IPS-NIHi7 (cell line): ENCODE results near the gene MSI2.

Experiments
- DNase-seq: peaks from one replicate; pipeline ENCODE4 v3.0.0; 2012; ENCODE audit warnings: mixed read lengths; ENCODE audit errors: extremely low spot score

MSI2 gene

DNA sequence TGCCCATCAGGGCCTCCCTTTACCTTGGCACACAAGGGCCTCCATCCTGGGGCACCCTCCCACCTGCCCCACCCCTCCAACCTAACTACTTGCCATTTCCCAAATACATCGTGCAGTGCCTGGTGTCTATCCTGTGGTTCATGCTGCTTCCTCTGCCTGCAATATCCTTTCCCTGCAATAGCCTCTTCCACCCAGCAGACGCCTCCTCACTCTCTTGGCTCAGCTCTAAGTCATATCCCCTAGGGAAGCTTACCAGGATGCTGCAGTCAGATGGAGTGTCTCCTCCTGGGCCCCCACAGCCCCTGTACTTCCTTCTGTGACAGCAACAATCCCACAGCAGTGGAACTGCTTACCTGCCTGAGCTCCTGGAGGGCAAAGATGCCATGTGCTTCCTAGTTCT lies 452.1 kb downstream of the MSI2 start:
- DNase-seq: peak; percentile 40

DNA sequence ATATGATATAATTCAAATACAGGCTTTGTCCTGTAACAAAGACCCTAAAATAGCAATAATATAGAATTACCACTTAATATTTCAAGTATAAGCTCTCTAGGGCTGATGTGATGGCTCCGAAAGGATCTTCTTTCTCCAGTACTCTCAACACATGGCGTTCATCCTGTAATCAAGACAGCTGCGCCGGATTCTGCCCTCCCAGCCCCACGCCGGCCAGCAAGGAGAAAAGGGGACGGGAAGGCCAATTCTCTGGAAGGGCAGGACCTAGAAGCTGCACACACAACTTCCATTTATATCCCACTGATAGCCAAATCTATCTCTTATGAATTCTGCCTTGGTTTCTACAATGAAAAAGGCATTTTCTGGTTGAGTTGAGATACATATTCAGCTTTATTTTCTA lies 456.8 kb downstream of the MSI2 start:
- DNase-seq: no peak

DNA sequence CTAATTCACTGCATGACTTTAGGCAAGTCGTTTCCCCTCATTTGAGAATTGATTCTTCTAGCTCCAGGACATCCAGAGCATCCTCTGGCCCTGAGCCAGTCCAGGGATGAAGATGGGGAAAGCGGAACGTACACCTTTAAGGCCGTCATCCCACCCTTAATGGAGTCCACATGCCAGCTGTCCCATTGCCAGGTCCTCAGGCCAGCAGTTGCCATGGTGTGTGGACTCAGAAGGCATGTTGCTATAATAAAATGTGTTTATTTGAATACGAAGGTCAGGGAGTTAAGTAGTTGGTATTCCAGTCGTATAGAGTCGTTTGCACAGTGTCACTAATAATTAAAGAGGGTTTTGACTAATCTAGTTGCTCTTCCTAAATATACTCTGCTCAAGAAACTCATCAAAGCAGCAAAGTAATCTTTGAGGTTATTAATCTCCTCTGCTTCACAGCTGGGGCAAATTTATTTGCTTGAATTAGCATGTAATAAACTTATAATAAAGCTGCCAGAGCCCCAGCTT lies 458.4 kb downstream of the MSI2 start:
- no peak for DNase-seq

DNA sequence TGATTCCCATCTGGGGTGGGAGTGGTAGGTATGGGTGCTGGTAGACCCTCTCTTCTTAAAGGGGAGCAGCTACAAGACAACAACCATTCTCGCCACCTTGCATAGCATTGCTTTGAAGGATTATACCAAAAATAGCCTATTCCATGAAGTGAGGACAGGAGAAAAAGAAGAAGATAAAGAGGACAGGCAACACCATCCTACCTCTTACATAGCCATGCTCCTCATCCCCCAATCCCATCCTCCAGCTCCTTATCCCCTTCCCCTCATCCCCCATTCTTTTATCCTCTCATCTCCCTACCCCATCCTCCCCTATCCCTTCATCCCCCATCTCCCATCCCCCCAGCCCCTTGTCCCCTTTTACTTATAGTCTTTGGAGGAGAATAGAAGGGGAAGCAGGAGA lies 459.7 kb downstream of the MSI2 start:
- DNase-seq: no peak

DNA sequence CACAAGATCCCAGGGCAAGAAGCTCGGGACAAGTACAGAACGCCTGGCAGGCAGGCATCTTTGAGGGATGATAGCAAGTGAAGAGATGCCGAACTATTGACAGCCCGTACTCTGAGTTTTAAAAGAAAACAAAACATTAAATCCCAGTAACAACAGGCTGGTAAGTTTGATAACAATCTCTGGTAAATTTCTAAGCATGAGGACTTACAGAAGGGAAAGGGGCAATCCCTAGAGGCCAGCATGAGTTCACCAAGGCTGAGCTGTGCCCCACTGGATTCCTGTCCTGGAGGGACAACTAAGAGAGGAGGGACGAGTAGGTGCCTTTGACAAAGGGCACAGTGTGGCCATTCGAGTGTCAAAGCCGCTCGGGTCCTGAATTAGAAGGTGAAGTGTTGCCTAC lies 462.6 kb downstream of the MSI2 start:
- no peak for DNase-seq

DNA sequence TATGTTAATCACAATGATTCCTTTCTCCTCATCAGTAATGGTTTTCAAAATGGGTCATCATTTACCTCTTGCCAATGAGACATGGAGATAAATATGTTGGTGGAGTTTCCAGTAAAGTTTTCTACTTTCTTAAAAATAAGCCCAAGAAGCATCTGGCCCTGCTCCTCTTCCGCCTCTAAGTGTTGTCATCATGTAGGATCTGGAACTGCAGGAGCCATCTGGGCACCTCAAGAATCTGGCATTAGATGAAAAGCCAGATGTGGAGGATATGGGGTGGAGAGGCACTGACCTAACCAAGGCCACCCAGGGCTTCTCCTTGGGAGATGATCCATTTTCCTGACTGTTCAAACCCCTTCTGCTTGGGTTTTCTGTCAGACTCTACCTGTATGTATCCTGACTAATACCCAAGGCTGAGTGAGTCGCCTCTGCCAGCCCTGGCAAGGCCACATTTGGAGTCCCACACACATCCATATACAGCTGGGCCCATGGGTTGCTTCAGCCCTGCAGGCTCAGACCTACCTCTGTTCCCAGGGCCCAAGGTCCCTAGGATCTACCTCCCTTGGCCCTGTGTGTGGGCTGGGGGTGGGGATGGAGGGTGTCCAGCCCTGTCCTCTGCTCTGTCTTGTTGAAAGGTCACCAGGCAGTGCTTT lies 464.2 kb downstream of the MSI2 start:
- no peak for DNase-seq

DNA sequence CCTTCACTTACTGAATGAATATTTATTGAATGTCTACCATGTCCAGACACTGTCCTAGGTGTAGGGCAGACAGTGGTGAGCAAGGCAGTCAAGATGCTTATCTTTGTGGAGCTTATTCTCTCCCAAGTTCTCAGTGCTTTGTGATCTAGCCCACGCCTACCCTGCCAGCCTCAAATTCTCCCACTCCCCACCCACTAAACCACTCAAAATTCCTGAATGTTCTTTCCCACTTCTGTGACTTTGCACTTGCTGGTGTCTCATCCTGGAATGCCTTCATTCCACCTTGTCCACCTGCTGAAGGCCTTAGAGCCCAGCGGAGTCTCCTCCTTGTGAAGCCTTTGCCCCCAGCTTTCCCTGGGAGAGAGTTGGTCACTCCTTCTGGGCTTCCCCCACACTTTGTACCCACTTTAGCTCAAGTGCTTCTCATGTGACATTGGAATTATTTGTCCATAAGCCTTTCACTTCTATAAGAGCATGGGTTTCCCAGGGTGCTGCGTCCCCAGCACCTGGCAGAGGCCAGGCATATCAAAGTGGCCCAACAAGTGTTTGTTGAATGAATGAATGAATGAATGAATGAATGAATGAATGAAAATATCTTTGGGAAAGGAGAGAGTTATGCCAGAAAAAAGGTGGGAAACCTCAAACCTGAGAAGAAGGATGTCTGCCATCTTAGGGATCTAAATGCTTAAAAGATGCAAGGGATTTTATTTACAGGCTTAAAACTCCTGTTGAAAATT lies 465.8 kb downstream of the MSI2 start:
- no peak for DNase-seq

DNA sequence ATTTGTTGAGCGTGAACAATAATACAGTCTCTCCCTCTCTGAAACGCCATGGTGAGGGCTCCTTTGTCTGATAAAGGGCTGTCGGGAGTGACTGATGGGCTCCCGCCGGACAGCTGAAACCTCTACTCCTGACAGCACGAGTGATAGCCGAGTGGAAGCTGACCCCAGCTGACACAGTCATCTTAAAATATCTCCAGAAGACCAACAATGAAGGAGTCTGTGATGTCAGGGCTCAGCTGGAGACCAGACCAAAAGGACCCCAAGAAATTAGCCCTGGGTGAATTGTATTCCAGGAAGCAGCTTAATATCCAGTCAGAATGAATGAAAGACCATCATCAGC lies 466.4 kb downstream of the MSI2 start:
- DNase-seq: no peak

DNA sequence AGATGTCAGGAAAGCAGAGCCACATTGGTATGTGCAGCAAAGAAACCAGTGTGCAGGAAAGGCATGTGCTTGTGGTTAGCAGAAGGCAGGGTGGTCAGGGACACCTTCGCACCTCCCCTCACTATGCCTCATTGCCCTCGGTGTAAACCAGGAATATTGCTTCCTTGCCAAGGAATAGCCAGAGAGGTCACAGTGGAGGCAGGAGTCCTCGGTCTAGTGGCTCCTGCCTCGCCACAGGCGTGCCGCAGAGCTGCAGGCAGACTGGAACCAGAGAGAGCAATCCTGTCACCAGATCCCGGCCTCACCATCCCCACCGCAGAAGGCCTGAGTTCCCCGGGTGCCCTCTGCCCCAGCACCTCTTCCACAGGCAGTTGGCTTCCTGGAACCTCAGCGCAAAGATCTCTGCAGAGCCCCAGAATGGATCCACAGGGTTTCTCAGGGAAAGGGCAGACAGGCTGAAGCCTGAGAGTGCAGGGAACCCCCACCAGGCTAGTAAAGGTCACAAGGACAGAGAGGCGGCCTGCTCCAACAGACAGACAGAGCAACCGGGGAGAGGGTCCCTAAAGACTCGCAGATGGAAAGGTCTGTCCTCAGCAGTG lies 467.2 kb downstream of the MSI2 start:
- no peak for DNase-seq

DNA sequence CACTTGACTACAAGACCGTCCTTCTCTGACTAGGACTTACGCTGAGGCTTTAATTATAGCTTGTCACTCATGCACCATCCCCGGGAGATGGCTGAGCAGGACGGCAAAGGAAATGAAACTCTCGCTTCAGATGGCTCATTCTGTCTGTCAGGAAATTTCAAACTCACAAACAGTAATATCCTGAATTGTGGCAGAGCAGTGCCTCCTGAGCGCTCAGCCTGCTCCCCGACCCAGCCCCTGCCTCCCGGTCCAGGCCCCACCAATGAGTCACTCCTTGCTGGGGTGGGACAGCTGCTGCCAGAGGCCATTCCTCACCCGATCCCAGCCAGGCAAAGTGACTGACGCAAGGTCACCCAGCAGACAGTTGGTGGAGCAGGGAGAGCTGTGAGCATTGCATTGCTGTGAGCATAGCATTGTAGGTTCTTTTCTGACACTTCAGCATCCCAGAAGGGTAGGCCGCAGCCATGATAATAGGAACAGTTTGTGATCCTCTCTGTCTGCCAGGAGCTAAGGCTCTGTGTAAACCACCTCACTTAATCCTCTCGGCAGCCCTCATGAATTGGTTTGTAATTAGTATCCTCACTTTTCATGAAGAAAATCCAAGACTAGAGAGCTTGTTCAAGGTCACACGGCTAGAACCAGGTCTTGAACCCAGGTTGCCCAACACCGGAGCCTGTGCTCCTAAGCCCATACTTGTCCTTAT lies 467.9 kb downstream of the MSI2 start:
- peak; percentile 64 for DNase-seq

DNA sequence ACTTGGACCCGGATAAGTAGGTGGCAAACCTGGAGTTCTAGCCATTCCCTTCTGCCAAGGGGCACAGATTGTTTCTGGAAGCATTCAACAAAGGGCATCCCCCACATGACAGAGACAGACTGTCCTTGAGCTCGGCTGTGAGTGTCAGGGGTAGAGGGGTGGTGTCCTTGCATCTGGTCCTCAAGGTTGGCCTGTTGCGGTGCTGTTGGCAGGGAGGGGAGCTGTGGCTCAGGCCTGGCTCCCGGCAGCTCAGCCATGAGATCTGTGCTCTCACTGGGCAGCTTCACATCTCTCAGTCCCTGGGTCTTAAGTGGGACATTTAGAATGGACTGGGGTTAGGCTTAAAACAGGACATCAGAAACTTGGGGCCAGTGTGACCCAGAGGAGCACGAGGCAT lies 468.4 kb downstream of the MSI2 start:
- DNase-seq: no peak

DNA sequence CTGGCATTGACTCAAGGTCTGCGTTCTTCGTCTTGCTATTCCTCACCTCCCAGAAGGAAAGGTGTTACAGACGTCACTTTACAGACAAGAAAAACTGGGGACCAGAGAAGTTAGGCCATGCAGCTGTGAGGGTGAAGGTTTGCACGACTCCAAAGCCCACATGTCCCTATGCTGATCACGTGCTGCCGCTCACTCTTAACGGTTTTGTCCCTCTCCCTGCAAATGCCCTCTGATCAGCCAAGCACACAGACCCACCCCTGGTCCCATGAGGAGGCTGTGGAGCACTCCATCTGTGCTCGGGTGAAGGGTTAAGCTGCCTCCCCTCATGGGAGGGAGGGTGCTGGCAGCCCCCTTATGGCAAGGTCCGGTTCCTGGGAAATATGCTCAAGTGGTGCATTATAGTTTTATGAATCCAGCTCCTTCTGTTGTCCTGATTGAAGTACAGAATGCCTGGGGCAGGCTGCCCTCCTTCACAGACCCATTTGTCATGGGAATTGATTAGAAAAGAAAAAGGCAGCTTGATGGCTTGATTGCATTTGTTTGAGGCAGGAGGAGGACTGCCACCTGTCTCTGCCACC lies 470.0 kb downstream of the MSI2 start:
- no peak for DNase-seq

DNA sequence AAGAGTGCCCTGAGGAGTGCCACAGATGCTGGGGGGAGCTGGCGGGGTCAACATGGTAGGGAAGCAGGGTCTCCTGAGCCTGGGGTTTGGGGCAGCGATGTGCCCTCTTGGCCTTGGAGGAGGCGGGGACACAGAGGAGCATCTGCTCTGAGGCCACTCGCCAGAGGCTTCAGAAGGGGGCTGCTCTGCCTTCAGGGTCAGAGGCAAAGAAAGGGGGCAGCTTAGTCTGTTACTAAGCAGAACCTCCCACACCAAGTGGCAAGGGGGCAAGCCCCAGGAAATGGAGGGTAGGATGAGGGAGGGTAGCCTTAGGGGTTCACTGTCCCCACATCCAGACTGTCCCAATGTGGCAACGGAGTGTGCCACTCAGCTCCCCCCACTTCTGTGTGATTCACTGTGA lies 470.5 kb downstream of the MSI2 start:
- no peak for DNase-seq

DNA sequence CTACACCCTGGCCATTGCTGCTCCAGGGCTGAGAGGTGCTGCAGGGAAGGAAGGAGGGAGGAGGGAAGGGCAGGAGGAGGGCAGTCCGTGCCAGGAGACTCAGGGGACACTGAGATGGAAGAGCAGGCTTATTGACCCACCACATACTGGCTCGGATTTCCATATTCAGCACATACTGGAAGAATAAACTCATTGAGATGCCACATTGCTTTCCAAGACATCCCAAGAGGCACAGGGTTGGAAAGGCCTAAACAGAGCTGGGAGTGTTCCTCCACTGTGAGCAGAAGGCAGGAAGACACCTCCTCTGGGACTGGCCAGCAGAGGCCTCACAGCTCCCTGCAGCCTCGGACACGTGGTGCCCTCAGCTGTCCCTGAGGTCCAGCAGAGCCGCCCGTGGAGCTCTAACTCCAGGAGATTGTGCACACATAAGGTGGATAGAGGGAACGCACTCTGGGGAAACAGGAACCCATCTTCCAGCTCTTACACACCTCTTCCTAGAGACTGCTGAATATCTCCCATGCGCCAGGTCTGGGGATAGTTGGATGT lies 471.4 kb downstream of the MSI2 start:
- DNase-seq: no peak

DNA sequence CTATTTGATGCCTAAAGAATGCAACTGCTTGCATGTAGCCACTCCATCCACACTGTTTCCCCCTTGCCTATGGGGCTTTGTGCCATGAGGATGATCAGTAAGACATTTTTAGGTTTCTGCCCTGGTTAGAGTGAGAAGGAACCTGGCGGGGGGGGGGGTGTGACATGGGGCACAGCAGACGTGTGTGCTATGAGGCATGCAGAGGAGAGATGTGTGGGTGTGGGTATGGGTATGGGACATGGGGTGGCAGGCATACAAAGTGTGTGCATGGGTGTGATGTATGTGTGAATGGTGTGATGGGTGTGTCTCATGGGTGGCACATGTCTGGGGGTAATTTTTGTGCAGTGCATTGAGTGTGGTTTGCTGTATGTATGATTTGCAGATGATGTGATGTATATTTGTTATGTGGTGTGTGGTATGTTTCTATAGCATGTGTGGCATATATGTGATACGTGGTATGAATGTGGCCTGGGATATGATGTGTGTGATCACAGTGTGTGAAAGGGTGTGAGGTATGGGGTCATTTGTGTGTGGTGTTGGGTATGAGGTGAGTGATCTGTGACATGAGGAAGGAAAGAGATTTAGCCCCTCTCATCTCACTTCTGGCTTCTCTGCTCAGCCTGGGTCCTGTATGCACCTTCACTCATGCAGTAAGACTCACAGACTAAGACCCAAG lies 473.8 kb downstream of the MSI2 start:
- DNase-seq: no peak

DNA sequence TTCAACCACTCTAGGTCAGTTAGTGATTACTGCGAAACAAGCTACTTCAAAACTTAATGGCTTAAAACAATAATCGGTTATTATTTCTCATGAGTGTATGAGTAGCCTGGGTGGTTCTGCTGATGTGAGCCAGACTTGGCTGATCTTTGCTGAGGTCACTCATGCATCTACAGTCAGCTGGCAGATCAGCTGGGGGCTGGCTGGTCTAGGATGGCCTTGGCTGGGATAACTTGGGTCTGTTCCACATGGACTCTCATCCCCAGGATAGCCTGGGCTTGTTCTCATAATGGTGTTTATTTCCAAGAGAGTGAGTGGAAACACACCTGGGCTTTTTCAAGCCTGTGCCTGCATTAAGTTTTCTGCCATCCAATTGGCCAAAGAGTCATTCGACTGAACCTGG lies 475.7 kb downstream of the MSI2 start:
- no peak for DNase-seq

DNA sequence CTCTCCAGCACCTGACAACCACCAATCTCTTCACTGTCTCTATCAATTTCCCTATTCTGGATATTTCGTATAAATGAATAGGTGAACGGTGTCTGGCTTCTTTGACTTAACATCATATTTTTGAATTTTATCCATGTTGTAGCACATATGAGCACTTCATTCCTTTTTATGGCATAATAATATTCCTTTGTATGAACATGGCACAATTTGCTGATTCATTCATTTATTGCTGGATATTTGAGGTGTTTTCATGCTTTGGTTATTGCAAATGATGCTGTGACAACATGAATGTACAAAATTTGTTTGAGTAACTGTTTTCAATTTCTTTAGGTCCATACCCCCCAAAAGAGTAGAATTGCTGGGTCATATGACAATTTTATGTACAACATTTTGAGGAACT lies 476.8 kb downstream of the MSI2 start:
- DNase-seq: no peak
